Mucosa of gallbladder (tissue), 1 donor: ENCODE results near the gene PFN3. TPM values are rescaled to one million over a fixed set of nuclear protein-coding genes. Genes with fewer than 3 reads are reported as not detected.

Source experiments
- DNase-seq: peaks from one replicate; pipeline ENCODE4 v3.0.0-alpha.2; 2020; ENCODE audit warnings: low spot score
- total RNA-seq: library from RNA; stranded (reverse); gene quantifications from one replicate; pipeline ENCODE4 v1.2.1, GENCODE V29; 2021
- donor health status: DM: no; HTN: no; CAD: no.

The PFN3 gene
- total RNA-seq, 1 donor from 2014 or later, result not detected

GRCh38 chr5:177373806-177374205, 26.7 kb downstream of the PFN3 start:
- DNase-seq, result no peak

DNA sequence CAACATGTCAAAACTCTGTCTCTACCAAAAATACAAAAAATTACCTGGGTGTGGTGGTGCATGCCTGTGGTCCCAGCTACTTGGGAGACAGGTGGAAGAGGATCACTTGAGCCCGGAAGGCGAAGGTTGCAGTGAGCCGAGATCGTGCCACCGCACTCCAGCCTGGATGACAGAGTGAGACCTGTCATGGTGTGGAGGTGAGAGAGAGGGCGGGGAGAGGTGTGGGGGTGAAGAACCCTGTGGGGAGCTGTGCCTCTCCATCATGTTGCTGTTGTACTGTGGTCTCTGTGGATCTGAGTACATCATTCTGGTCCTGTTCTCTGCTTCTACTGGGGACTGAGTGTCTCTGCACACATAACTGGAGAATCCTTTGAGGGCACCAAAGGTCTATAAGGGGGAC, 27.6 kb downstream of the PFN3 start:
- no peak for DNase-seq

- DNase-seq, result no peak
These were observed 28.2 kb downstream of the PFN3 start for GRCh38 chr5:177372034-177372896.

- no peak for DNase-seq
These were observed 29.1 kb downstream of the PFN3 start for GRCh38 chr5:177371120-177372033.

DNA sequence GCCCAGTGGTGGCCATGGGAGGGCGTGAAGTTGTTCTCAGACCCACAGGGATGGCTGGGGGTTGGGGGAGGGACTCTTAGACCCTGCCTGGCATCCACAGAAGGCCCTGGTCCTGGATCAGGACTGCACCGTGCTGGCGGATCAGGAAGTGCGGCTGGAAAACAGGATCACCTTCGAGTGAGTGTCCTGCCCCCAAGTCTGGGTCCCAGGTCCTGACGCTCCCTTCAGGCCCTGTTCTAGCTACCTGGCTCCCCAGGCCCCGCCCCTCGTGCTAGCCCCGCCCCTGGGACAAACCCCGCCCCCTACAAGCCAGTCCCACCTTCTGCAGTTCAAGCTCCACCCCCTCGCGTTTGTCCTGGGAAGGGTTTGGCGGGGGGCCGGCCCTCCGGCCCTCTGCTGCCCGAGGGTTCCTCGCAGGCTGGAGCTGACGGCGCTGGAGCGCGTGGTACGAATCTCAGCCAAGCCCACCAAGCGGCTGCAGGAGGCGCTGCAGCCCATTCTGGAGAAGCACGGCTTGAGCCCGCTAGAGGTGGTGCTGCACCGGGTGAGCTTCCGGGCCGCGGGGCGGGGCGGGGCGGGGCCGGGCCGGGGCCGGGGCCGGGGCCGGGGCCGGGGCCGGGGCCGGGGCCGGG, 29.9 kb downstream of the PFN3 start:
- DNase-seq, result peak; percentile 92

DNA sequence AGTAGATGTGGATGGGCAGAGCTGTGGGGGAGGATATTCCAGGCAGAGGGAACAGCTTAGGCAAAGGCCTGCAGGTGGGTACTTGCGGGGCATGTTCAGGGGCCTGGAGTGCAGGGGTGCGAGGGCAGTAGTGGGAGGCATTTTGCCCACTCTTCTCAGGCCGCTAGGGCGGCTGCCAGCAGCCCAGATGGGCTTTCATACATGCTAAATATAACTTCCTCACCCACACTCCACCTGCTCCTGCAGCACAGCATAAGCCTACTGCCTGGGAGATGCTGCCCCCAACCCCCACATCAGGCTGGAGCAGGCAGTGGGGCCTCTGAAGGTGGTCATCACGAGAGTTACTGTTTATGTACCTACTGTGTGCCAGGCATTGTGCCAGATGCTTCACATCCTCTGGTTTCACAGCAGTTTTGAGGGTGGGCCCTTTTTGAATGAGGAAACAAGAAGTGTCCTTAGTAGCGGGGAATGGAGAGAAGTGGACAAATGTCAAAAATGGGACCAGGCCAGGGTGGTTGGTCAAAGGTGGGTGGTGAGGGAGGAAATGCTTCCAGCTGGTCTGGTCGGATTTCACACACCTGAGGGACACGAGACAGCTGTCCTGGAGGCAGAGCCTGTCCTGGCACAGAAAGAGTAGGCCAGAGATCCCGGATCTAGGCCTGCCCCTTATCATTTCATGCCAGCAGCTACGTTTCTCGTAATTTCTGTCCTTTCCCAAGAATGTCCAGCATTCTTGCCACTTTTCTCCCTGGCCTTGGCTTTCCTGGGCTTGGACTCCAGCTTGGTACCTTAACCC, 30.6 kb downstream of the PFN3 start:
- DNase-seq, result no peak

DNA sequence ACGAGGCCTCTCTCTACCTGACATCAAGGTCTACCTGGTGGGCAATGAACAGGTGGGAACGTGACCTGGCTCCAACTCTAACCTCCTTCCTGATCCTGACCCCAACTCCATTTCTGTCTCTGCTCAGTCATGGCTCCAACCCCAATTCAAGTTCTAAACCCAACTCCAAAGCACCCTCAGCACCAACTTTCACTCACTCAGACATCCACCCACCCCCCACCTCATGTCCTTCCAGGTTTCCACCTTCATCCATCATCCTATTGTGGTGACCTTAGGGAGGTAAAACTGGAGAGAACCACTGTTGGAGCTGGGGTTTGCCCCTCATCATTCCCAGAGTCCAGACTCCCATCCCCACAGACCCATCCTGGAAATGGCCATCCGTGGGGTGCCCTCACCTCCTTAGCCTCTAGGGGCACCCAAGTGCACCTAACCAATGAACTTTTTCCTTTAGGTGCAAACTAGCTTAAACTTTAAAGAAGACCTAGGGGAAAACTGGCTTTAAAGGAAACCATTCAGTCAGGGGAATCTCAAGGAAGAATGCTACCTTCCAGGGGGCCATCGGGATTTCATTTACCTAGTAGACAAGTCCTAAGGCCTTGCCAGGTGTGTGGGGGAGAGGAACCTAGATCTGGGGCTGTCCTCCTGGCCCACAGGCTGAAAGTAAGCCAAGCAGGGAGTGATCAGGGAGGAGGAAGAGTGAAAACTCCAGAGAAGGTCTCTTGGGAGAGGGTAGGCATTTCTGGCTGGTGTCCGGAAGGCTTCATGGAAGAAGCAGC, 31.4 kb downstream of the PFN3 start:
- no peak for DNase-seq

GRCh38 chr5:177367981-177368868, 32.2 kb downstream of the PFN3 start:
- no peak for DNase-seq

- DNase-seq, result no peak
These were observed 33.1 kb downstream of the PFN3 start for GRCh38 chr5:177367323-177367848.

DNA sequence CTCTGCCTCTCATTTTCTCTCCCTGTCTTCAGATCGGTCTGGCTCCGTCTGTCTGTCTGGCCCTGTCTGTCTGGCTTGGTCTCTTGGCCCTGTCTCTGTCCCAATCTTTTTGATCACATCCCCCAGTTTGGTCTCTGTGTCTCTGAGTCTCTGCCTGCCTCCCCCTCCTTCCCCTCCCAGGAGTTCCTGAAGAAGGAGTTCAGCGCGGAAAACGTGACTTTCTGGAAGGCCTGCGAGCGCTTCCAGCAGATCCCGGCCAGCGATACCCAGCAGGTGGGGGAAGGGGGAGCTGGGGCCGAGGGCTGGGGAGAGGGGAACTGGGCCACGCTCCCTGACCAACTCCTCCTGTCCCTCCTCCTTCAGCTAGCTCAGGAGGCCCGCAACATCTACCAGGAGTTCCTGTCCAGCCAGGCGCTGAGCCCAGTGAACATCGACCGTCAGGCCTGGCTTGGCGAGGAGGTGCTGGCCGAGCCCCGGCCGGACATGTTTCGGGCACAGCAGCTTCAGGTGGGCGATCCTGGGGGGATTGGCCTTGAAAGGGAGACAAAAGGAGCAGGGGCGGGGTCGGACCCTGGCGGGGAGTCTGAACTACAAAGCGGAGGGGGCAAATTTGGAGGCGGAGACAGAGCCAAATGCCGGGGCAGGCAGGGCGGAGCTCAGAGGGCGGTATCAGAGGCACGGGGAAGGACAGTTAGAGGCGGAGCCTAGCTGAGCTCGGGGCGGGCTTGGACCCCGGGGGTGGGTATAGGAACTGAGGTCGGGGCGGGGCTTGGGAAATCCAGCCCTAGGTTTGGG, 33.7 kb downstream of the PFN3 start:
- peak; percentile 92 for DNase-seq

- DNase-seq, result no peak
These were observed 34.5 kb downstream of the PFN3 start for GRCh38 chr5:177365845-177366527.

GRCh38 chr5:177364159-177364962, 36.1 kb downstream of the PFN3 start:
- no peak for DNase-seq

DNA sequence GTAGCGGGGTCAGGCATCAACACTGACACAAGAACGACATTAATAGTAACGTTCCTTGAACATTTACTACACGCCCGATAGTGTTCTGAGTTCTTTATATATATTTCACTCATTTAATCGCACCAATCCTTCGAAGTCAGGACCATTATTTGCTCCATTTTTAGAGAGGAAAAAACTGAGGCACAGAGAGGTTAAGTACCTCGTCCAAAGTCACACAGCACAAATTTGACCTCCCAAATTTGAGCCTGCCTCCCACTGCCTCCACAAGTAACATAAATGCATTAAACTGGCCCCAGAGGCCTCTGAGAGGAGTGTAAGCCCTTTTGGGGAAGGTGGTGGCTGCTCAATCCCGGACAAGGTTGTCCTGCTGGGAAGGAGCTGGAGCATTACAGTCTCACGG, 36.9 kb downstream of the PFN3 start:
- DNase-seq, result no peak

DNA sequence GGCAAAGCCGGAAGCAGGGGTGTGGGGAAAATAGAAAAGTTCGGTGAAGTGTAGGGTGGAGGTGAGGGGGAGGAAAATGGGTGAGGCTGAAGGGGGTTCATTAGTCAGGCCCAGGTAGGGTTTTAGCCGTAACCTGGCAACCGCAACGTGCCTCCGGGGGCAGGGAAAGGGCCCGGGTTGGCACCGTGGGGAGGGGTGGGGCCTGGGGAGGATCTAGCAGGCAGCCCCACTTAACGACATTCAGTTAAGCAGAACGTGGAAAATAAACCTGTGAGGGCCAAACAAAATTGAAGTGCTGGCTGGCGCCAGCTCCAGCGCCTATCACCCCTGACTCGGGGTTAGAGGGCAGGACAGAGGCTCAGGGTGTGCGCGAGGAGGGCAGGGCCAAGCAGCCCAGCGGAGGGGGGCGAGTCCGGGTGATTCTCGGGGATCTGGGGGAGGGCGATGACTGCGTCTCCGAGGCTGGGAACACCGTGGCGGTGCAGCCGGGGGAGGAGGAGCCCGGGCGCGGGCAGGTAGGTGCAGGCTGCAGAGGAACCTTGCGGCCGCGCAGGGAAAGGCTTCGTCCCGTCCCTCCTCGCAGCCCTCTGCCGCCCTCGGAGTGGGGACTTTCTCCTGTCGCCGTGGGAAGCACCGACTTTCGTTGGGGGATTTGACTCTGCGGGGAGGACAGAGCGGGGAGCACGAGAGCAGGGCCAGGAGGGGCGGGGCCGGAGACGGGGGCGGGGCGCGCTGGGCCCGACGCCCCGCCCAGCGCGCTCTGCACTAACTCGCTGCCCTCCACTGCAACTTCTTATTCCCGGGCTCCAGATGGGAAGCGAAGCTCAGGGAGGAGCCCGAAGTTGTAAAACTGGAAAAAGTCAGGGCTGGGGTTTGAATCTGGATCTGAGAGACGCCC, 37.6 kb downstream of the PFN3 start:
- peak; percentile 58 for DNase-seq

GRCh38 chr5:177362292-177362609, 38.2 kb downstream of the PFN3 start:
- no peak for DNase-seq
